Epithelial cell of esophagus (primary cell): ENCODE results near the gene LILRA2.

ENCODE experiments used
- DNase-seq: peaks from one replicate; pipeline ENCODE4 v3.0.0; 2010; ENCODE audit warnings: low read depth
- H3K4me3 ChIP-seq: 2 replicates; pipeline ENCODE4 v1.5.1; 2011; ENCODE audit warnings: mild to moderate bottlenecking, low read length, control low read depth
- TF ChIP-seq, protein P1 (sequence below): IDR thresholded peaks from 2 replicates; pipeline ENCODE4 v1.5.1; 2011; ENCODE audit warnings: low read depth, mild to moderate bottlenecking, low read length, control low read depth, inconsistent platforms; ENCODE audit not compliant: insufficient read depth; ENCODE audit errors: missing control alignments

The LILRA2 gene

GRCh38 chr19:54606230-54606629, 32.6 kb downstream of the LILRA2 start:
- no peak for DNase-seq
- H3K4me3 ChIP-seq: no peak overlapping the region
- TF ChIP-seq, protein P1, sequence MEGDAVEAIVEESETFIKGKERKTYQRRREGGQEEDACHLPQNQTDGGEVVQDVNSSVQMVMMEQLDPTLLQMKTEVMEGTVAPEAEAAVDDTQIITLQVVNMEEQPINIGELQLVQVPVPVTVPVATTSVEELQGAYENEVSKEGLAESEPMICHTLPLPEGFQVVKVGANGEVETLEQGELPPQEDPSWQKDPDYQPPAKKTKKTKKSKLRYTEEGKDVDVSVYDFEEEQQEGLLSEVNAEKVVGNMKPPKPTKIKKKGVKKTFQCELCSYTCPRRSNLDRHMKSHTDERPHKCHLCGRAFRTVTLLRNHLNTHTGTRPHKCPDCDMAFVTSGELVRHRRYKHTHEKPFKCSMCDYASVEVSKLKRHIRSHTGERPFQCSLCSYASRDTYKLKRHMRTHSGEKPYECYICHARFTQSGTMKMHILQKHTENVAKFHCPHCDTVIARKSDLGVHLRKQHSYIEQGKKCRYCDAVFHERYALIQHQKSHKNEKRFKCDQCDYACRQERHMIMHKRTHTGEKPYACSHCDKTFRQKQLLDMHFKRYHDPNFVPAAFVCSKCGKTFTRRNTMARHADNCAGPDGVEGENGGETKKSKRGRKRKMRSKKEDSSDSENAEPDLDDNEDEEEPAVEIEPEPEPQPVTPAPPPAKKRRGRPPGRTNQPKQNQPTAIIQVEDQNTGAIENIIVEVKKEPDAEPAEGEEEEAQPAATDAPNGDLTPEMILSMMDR: no peak

DNA sequence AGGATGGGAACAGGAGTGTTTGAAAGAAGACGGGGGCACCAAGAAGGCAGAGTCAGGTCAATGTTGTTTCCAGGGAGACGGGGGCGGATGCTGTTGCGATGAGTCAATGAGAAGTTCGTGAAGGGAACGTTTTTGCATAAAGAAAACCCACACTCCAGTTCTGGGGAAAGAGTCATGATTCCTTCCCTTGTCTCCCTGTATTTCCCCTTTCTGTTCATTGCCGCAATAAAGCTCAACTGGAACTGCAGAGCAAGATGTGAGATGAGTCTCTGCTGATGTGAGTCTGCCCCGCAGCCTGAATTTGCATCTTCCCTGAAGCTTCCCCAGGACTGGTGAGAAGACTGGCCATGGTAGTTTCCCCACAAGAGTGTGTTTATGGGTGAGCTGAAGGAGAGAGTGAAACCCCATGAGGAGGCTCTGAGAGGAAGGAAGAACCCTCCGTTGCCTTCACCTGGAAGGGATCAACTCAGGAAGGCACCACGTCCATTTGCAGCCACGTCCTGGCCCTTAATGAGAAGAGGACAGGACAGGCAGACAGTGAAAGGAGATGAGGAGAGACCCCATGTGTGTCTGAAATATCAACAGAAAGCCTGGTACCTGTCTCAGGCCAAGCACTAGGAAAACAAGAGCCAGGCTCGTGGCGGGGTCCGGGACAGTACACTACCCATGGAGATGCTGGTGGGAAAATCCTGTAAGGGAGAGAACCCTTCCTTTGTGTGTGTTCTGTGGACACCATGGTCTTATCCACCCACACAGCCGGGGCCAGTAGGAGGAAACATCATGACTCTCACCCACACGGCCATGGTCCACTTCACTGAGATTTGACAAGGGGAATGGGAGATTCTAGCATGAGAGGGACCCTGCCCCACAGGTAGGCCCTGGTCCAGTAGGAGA, 33.5 kb downstream of the LILRA2 start:
- TF ChIP-seq, protein P1: no peak
- no peak overlapping the region for H3K4me3 ChIP-seq
- DNase-seq: no peak

DNA sequence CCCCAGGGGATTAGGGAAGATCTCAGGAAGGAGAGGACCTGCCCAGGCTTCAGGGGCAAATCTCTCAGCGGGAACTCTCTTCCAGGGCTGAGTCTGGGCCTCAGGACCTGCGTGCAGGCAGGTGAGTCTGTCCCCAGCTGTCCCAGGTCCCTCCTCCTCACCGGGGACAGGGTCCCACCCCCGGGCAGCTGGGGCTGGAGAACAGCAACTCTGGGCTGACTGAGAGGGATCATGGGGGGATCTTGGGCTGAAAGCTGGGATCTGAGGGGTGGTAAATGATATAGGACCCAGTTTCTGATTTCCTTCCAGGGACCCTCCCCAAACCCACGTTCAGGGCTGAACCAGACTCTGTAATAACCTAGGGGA, 34.2 kb downstream of the LILRA2 start:
- TF ChIP-seq, protein P1: no peak
- no peak for DNase-seq
- H3K4me3 ChIP-seq: no peak overlapping the region

DNA sequence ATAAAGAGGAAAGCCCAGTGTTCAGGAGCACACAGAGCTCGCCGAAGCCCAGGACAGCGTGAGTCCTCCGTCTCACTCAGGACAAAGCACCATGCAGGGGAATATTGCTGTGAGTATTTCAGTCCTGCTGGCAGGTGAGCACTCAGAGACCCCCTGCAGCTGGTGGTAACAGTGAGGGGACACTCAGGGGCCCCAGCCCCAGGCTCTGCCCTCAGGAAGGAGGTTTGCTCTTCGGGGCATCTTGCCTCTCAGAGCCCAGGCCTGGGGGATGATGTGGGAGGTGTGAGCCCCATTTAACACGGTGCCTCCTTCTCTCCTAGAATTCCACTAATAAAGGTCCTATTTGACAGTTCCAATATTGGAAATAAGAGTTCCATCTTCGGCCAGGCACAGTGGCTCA, 34.6 kb downstream of the LILRA2 start:
- TF ChIP-seq, protein P1: no peak
- DNase-seq: no peak
- no peak overlapping the region for H3K4me3 ChIP-seq

GRCh38 chr19:54608792-54609191, 35.2 kb downstream of the LILRA2 start:
- DNase-seq: no peak
- TF ChIP-seq, protein P1: no peak
- H3K4me3 ChIP-seq: no peak overlapping the region

DNA sequence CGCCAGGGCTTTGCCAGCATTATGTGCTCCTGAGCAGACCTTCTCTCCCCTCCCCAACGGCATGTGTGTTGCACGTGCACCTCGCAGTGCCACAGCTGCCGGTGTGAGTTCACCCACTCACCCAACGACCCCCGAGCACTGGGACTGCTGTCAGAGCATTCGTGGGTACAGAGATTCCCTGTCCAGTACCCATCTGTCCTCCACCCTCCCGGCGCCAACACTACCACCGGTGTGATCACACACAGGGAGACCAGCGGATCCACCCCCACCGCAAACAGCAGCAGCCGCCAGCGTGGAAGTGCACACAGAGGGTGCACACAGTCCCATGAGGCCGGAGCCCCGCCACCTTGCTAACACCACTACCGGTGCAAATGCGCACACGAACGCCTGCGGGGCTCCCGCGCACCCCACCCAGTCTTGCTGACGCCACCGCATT, 35.8 kb downstream of the LILRA2 start:
- no peak overlapping the region for H3K4me3 ChIP-seq
- no peak for DNase-seq
- TF ChIP-seq, protein P1: no peak

GRCh38 chr19:54612428-54612827, 38.8 kb downstream of the LILRA2 start:
- DNase-seq: no peak
- TF ChIP-seq, protein P1: no peak
- H3K4me3 ChIP-seq: no peak overlapping the region
